Endothelial cell of umbilical vein (primary cell): ENCODE data around the gene USP11.

Source experiments
- POLR2A ChIP-seq: IDR thresholded peaks from 2 replicates; pipeline ENCODE4 v1.6.1; 2012; ENCODE audit warnings: low read depth, mild to moderate bottlenecking, control low read depth, low read length
- TF ChIP-seq, protein P1 (sequence below), 2 donors: IDR thresholded peaks; 1 replicate in 1 of 2; 2 replicates in 1 of 2; pipeline ENCODE4 v1.5.1; 2011; ENCODE audit warnings: low read length in 2 of 2, mild to moderate bottlenecking in 2 of 2, moderate library complexity in 2 of 2, control low read depth in 1 of 2, inconsistent platforms in 1 of 2, low read depth in 1 of 2; ENCODE audit not compliant: insufficient read depth in 1 of 2; ENCODE audit errors: extremely low read depth in 1 of 2

DNA sequence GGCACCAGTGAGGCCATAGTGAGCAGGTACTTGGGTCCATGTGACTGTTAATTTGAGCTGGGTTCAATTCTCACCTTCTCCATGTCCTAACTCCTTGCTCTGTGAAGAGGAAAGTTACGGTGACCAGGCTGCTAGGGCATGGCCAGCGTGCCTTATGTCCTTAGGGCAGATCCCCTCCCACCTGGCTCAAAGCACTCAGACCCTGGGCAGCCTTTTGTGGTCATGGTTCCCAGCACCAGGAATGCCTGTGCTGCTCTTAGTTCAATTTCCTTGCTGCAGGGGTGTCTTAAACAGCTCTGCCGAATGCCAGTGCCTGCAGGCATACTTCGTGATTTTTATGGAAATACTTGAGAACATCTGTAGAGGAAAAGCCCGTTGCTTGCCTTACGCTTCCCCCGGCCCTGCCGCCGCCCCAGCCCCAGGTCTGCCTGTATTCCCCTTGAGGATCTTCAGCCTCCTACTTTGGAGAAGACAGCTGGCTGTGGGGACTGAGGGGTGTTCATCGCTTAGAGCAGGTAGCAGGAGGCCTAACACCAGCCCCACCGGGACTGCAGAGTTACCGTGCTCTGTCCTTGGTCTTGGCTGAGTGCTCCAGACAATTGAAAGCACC, 17.4 kb upstream of the USP11 start:
- TF ChIP-seq, protein P1, sequence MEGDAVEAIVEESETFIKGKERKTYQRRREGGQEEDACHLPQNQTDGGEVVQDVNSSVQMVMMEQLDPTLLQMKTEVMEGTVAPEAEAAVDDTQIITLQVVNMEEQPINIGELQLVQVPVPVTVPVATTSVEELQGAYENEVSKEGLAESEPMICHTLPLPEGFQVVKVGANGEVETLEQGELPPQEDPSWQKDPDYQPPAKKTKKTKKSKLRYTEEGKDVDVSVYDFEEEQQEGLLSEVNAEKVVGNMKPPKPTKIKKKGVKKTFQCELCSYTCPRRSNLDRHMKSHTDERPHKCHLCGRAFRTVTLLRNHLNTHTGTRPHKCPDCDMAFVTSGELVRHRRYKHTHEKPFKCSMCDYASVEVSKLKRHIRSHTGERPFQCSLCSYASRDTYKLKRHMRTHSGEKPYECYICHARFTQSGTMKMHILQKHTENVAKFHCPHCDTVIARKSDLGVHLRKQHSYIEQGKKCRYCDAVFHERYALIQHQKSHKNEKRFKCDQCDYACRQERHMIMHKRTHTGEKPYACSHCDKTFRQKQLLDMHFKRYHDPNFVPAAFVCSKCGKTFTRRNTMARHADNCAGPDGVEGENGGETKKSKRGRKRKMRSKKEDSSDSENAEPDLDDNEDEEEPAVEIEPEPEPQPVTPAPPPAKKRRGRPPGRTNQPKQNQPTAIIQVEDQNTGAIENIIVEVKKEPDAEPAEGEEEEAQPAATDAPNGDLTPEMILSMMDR (IDR thresholded peaks at IDR 0.05; ENCODE audit: extremely low read depth in 1 of 2, insufficient read depth in 1 of 2, low read depth in 1 of 2, low read length in 2 of 2), result no peak
- no peak for TF ChIP-seq POLR2A
